CD4-positive, alpha-beta T cell treated with Interleukin-15 for 1 hour (primary cell): ENCODE results near the gene ROPN1.
"Not testable (repeated sequence)": the region's sequence is repeated elsewhere in the genome, so short reads cannot be mapped to it uniquely, and the experiment has no call there.

Experiments
- DNase-seq: peaks from one replicate; pipeline ENCODE4 v3.0.0-alpha.2; 2020

Gene ROPN1

GRCh38 chr3:123993818-123994217 lies 1.9 kb upstream of the ROPN1 start:
- DNase-seq: no peak

GRCh38 chr3:123986427-123986826 lies 5.5 kb downstream of the ROPN1 start:
- DNase-seq: no peak

- no peak for DNase-seq
Observed at GRCh38 chr3:123984957-123985356, 7.0 kb downstream of the ROPN1 start.

GRCh38 chr3:123984350-123984749 lies 7.6 kb downstream of the ROPN1 start:
- DNase-seq: no peak

- DNase-seq: not testable (repeated sequence)
Observed at GRCh38 chr3:123981317-123981716, 10.6 kb downstream of the ROPN1 start.

- DNase-seq: no peak
Observed at GRCh38 chr3:123980539-123980938, 11.4 kb downstream of the ROPN1 start.

- not testable (repeated sequence) for DNase-seq
Observed at GRCh38 chr3:123979525-123980501, 12.1 kb downstream of the ROPN1 start.

GRCh38 chr3:123976904-123977303 lies 15.0 kb downstream of the ROPN1 start:
- DNase-seq: not testable (repeated sequence)

- DNase-seq: not testable (repeated sequence)
Observed at GRCh38 chr3:123976181-123976898, 15.6 kb downstream of the ROPN1 start.

GRCh38 chr3:123975030-123975429 lies 16.9 kb downstream of the ROPN1 start:
- not testable (repeated sequence) for DNase-seq

- no peak for DNase-seq
Observed at GRCh38 chr3:123971406-123971805, 20.5 kb downstream of the ROPN1 start.

- DNase-seq: not testable (repeated sequence)
Observed at GRCh38 chr3:123967260-123967659, 24.7 kb downstream of the ROPN1 start.

GRCh38 chr3:123966799-123967198 lies 25.1 kb downstream of the ROPN1 start:
- not testable (repeated sequence) for DNase-seq

GRCh38 chr3:123964793-123965192 lies 27.1 kb downstream of the ROPN1 start:
- not testable (repeated sequence) for DNase-seq

GRCh38 chr3:123961508-123961856 lies 30.4 kb downstream of the ROPN1 start:
- no peak for DNase-seq

GRCh38 chr3:123960781-123961507 lies 31.0 kb downstream of the ROPN1 start, which contains the start of gene CCDC14:
Gene CCDC14 (minus strand): TSS chr3:123961229. CDS start chr3:123961173, 56 bp downstream.
- peak; percentile 77 for DNase-seq

- DNase-seq: no peak
Observed at GRCh38 chr3:123953735-123954134, 38.2 kb downstream of the ROPN1 start.

GRCh38 chr3:123952844-123953520 lies 38.9 kb downstream of the ROPN1 start:
- DNase-seq: no peak

- DNase-seq: no peak
Observed at GRCh38 chr3:123951522-123952447, 40.1 kb downstream of the ROPN1 start.

- no peak for DNase-seq
Observed at GRCh38 chr3:123949641-123950040, 42.3 kb downstream of the ROPN1 start.

GRCh38 chr3:123948449-123948848 lies 43.5 kb downstream of the ROPN1 start:
- no peak for DNase-seq
